Stimulated activated CD4-positive, alpha-beta T cell treated with anti-CD3 and anti-CD28 coated beads, TNF-alpha, amount 100 ng/mL, for 48 hours (primary cell): Measurements from ENCODE around the gene SLC16A11.
"Not testable (repeated sequence)": the region's sequence is repeated elsewhere in the genome, so short reads cannot be mapped to it uniquely, and the experiment has no call there.

Source experiments
- DNase-seq, 3 donors: peaks; one replicate each; pipeline ENCODE4 v3.0.0-alpha.2; 2020; ENCODE audit warnings: low read depth in 3 of 3

The SLC16A11 gene

DNA sequence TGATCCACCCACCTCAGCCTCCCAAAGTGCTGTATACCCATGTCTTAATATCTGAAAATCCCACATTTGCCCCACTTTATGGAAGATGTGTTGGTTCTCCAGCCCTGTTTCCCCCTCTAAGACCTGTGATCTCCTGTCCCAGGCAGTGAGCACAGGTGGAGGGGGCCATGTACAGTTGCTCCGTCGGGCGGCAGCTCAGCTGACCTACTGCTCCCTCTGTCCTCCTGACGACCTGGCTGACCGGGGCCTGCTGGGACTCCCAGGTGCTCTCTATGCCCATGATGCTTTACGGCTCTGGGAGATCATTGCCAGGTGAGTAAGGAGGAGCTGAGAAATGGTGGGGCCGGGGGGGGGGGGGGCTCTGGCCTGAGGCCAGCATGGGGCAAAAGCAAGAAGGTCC is 38.2 kb downstream of the SLC16A11 start:
- no peak for DNase-seq

DNA sequence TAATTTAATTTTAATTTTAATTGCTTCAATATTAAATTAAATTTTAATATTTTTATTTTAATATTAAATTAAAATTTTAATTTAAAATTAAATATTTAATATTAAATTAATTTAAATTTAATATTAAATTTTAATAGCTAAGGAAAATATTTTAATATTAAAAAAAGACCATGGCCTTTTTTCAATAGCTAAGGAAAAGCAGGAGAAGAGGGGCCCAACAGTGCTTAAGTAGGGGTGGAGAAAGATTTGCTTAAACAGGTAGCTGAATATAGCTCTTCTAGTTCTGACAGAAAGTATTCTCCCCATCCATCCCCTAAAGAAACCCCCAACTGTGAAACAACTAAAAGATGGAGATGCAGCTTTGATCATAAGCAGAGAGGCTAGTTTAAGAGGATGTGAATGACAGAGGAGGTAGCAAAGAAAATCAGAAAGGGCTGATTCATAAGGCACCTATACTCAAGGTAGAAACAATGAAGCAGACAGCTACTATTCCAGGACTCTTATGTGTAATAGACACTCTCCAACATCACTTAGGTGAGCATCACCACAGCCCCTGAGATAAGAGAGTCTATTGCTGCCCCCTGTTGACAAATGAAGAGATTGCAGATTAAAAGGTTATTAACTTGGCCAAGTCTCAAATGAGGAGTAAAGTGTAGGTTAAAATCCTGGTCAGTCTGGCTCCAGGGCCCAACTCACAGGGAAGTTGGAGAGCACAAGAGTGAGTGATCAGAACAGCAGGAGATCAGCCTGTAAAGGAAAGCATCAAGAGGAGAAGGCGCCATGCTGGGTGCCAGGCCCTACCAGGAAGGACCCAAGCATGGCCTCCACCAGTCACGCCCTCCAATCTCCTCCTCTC is 39.3 kb downstream of the SLC16A11 start:
- DNase-seq, result no peak

DNA sequence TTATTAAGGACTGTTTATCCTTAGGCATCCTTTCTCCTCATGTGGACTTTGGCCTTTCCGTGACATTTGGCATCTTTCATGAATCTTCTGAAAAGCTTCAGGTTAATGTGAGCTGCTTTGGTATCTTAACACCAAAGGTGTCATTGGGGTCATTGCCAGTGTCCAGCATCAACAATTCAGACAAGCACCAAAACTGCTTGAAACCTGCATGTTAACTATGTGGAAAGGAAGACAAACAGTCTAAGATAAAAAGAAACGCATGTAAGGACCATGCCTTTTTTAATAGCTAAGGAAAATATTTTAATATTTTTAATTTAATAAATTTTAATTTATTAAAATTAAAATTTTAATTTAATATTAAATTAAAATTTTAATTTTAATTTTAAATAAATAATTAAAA is 40.1 kb downstream of the SLC16A11 start:
- DNase-seq, result no peak

DNA sequence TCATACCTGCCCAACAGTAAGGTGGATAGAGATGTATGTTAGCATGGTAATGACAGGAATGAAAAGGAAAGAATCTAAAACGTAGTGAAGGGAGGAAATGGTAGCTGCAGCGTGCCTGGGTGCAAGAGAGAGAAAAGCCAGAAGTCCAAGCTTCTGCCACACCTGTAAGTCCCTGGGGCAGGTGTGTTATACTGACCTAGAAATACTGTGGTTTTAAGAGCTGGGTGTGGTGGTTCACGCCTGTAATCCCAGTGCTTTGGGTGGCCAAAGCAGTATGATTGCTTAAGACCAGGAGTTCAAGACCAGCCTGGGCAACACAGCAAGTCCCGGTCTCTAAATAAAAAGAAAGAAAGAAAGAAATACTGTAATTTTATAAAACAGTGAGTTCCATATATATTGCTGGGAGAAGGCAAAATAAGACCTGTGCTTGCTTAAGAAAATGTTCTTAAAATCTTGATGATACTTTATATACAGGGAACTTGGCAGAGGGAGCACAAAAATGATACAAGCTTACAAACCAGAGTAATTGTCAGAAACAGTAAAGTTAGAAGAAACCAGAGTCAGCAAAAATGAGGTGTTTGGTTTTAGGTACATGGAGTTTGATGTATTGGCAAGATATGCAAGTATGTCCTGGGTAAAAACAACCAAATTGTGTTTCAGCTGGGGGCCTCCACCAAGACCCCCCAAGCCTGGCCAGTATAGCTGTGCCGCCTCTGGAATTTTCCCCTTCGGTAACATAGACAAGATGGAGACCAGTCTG is 41.4 kb downstream of the SLC16A11 start:
- DNase-seq, result no peak

DNA sequence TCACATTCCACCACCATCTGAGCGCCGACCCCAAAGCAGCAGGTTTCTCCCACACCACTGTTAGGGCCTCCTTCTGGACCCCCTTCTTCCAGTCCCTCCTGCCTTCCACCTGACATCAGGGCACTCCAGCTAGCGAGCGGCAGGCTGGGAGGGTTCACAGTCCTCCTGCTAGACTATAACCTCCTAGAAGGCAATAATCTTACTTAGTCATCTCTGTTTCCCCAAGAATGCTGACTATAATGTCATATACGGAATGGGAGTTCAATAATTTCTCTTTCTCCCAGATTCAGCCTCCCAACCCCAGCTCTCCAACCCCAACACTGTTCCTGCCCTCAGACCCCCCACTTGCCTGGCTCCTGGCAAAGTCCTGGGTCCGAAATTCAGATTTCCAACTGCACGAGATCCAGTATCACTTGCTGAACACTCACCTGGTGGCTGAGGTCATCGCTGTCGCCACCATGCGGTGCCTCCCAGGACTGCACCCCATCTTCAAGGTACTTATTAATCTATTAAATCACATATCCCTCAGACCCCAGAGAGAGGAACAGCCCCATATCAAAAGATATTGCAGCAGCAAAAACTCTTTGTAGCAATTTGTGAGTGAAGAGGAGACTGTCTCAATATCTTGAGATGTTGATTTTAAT is 42.5 kb downstream of the SLC16A11 start:
- no peak for DNase-seq

DNA sequence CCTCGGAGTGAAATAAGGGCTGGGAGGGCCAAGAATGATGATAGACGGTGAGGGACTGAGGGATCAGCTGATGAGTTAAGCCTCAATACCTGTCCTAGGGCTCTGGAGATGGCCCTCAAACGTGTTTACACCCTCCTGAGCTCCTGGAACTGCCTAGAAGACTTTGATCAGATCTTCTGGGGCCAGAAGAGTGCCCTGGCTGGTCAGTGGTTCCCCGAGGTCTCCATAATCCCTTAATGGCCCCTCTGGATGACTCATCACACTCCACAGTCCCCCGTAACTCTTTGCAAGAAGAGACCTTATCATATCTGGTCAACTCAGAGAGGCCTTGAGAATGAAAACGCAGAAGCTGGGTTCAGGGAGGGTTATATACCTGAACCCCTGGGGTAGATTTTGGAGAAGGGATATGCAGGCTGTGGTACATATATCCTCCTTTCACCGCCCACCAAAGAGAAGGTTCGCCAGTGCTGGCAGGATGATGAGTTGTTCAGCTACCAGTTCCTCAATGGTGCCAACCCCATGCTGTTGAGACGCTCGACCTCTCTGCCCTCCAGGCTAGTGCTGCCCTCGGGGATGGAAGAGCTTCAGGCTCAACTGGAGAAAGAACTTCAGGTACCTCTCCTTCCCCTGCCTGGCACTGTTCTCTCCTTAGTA is 44.9 kb downstream of the SLC16A11 start:
- DNase-seq, result no peak

DNA sequence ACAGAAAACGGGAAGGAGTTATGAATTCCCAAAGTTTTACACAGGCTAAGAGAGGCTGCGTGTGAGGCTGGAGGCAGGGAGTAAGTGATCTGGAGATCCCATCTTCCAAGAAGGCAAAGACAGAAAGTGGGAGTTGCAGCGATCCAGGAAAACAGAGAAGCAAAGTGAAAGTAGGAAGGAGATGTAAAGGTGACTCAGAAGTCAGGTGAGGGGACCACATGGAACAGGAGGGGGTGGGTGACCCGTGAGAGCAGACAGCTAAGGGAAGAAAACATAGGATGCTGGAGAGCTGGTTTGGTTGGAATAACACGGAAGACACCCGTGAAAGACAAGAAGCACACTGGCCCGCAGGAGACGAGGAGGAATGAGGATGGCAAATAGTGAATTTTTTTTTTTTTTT is 46.7 kb downstream of the SLC16A11 start:
- no peak for DNase-seq

DNA sequence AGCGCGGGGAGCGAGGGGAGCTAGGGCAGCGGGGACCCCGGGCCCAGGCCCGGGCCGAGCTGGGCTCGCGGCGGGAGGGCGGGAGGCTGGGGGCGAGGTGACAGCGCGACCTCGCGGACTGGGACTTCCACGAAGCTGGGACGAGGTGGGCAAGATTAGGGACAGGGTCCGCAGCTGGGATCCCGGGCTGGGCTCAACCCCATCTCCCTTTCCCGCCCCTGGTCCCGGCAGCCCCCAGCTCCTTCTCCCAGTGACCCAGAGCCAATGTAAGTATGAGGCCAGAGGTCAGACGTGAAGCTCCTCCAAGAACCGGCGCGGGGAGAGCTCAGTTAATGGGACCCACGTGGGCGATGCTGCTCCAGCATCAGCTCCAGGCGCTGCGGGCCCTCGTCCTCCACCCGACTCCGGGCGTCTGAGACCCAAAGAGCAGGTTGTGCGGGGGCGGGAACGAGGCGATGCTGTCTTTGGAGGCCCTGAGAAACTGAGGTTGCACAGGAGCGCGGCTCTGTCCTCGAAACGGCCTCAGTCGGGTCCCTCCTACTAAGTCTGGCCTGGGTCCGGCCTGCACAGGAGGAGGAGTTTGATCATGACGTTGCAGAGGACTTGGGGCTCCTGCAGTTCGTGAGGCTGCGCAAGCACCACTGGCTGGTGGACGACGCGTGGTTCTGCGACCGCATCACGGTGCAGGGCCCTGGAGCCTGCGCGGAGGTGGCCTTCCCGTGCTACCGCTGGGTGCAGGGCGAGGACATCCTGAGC is 47.5 kb downstream of the SLC16A11 start:
- DNase-seq, result no peak

DNA sequence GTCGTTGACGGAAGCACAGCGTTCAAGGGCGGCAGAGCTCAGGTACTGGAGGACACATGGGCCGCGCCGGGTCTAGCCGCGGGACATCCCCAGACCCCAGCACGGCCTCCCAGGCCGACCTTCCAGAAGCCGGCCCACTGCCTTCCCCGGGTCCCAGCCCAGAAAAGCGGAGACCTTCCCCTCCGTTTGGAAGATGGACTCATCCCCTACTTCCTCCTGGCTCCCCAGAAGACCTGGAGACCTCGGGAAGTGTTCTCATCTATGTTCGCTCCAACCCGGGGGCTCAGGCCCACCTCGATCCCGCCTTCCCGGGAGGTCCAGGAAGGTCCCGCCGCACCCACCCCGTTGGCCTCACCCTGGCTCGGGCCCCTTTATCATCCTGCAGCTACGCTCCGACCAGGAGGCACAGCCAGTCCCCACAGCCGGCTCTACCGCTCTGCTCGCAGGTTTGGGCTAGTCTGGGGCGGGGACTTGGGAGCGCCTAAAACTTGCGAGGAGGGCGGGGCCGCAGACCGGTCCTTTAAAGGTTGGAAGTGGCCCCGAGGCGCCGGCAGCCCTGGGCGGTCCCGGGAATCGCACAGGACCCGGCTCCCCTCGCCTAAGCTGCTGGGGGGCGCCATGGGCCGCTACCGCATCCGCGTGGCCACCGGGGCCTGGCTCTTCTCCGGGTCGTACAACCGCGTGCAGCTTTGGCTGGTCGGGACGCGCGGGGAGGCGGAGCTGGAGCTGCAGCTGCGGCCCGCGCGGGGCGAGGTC is 48.2 kb downstream of the SLC16A11 start, which contains the start of gene ALOX12:
ALOX12 (plus strand) TSS at position 550 of the 756 bp plus-strand sequence; CDS start at position 619, 69 bp downstream.
- no peak for DNase-seq

DNA sequence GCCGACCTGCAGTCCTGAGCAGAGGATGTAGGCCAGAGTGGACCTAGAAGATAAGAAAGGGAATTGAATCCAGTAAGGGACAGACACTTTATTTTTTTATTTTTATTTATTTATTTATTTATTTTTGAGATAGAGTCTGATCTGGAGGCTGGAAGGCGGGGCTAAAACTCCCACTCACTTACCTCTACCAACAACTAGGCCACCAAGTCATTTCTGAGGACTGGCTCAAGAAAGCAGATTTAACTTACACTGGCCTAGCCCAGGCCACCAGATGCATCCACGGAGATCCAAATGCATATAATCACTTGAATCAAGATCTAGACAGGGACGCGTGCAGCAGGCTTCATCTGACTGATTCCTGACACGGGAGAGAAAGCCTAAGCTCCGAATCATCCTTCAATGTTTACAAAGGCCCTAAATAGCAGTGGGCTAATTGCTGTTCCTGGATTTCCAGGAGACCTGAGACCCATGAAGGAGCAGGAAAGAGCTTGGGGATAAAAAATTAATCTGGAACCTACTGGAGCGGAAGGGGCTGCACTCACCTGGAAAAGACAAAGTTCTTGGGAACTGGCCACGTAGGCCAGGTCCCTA is 49.1 kb downstream of the SLC16A11 start:
- no peak for DNase-seq

DNA sequence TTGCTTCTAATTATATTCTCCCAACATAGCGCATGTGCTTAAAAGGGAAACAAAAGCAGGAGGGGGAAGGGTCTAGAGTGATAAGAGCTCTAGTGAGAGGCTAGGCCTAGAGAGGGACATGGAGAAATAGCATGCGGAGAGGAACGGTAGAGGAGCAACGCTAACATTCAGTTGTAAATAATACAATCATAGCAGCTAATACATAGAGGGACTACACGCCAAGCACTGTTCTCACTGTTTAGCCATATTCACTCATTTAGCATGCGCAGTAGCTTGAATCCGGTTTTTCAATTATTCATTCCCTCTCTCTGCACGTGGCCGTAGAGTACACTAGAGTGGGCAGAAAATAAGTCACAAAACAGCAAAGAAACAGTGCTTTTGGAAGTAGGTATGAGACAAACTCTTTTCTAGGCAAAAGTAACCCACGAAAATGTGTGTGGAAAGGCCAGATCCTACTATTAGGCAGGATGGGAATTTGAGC is 49.7 kb downstream of the SLC16A11 start:
- no peak for DNase-seq

DNA sequence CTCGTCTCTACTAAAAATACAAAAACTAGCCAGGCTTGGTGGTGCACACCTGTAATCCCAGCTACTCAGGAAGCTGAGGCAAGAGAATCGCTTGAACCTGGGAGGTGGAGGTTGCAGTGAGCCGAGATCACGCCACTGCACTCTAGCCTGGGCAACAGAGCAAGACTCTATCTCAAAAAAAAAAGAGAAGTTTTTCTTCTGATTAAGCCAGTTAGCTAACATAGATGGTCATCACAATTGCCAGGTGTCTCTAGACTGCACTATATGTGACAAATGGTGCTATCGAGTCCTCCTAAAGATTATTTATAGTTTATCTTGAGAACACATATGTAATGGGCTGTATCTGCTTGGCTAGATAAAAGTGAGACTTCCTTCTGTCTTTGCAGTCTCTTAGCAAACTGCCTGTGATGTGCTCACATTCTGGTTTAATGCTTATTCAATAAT is 50.3 kb downstream of the SLC16A11 start:
- DNase-seq, result not testable (repeated sequence)
